ENCODE measurements around the gene CMTM1. TPM values are rescaled to one million over a fixed set of nuclear protein-coding genes. Genes with fewer than 3 reads are reported as not detected.
"Not testable (repeated sequence)": the region's sequence is repeated elsewhere in the genome, so short reads cannot be mapped to it uniquely, and the experiment has no call there.

Gene CMTM1
- total RNA-seq, 4 donors from 2014 or later, result 2.0 to 5.1 (median 2.1) TPM; not detected in 1

- no peaks in the 10 kb centered on the region for H3K27me3 ChIP-seq
- no peak overlapping the region for H3K4me3 ChIP-seq
- DNase-seq (ENCODE audit: low spot score in 2 of 2), result no peak
- H3K27ac ChIP-seq, result no peak overlapping the region
- no peak for TF ChIP-seq EP300 (IDR thresholded peaks at IDR 0.05)
- no peak for TF ChIP-seq CTCF (IDR thresholded peaks at IDR 0.05)
- TF ChIP-seq POLR2A (IDR thresholded peaks at IDR 0.05), result no peak
- peaks cover 0 to 16% (median 0%) of the 10 kb centered on the region in 3 donors for H3K36me3 ChIP-seq
- WGBS, 2 donors, result 77 to 88% methylated on average over 3 of the region's 3 CpGs
- no peaks in the 10 kb centered on the region for H3K9me3 ChIP-seq
- H3K4me1 ChIP-seq, result peaks cover 0 to 24% (median 2%) of the 10 kb centered on the region in 4 donors
Observed at GRCh38 chr16:66622863-66623262, 56.6 kb downstream of the CMTM1 start.

GRCh38 chr16:66623755-66624154 lies 57.5 kb downstream of the CMTM1 start:
- H3K4me1 ChIP-seq, result peaks cover 0 to 15% (median 0%) of the 10 kb centered on the region in 4 donors
- WGBS, 2 donors, result 74 to 83% methylated on average over 3 of the region's 3 CpGs
- no peak for TF ChIP-seq POLR2A (IDR thresholded peaks at IDR 0.05)
- TF ChIP-seq CTCF (IDR thresholded peaks at IDR 0.05), result no peak
- no peak for TF ChIP-seq EP300 (IDR thresholded peaks at IDR 0.05)
- no peak overlapping the region for H3K27ac ChIP-seq
- H3K36me3 ChIP-seq, result peaks cover 0 to 16% (median 0%) of the 10 kb centered on the region in 3 donors
- no peaks in the 10 kb centered on the region for H3K9me3 ChIP-seq
- no peaks in the 10 kb centered on the region for H3K27me3 ChIP-seq
- no peak for DNase-seq (ENCODE audit: low spot score in 2 of 2)
- H3K4me3 ChIP-seq, result no peak overlapping the region

- H3K27me3 ChIP-seq; DNase-seq (ENCODE audit: low spot score in 2 of 2); H3K4me3 ChIP-seq; H3K4me1 ChIP-seq; H3K36me3 ChIP-seq; H3K27ac ChIP-seq; H3K9me3 ChIP-seq: not testable (repeated sequence)
- WGBS, 2 donors, result 82 to 86% methylated on average over 17 of the region's 17 CpGs
Observed at GRCh38 chr16:66627611-66628378, 61.6 kb downstream of the CMTM1 start.

Small RNAs within 50 kb of the gene (small RNA-seq; reads per million reads assigned to genes)
- gene CKLF-CMTM1, result not detected

Other genes with a start within 250 kb of the CMTM1 start
- gene CDH5, start 199.7 kb upstream of the CMTM1 start, total RNA-seq, result 10 to 100 TPM; 47.3 to 79.3 (median 67.0) TPM
- 1 to 10 TPM in 1 of 4 donors, under 1 TPM in 2, not detected in 1; 0.21 to 1.4 (median 0.30) TPM for gene BEAN1, start 139.1 kb upstream of the CMTM1 start, total RNA-seq
- gene TK2, start 16.3 kb upstream of the CMTM1 start, total RNA-seq, result 10 to 100 TPM; 42.3 to 81.8 (median 64.7) TPM
- gene CKLF, start 13.9 kb upstream of the CMTM1 start, total RNA-seq, result 10 to 100 TPM; 31.8 to 75.4 (median 35.6) TPM
- gene CMTM2, start 13.0 kb downstream of the CMTM1 start, total RNA-seq, result not detected
- 10 to 100 TPM; 19.3 to 43.9 (median 38.5) TPM for gene CMTM3, start 38.3 kb downstream of the CMTM1 start, total RNA-seq
- 10 to 100 TPM; 14.2 to 22.7 (median 19.6) TPM for gene CMTM4, start 130.3 kb downstream of the CMTM1 start, total RNA-seq
- 100 to 1,000 TPM; 248 to 363 (median 266) TPM for gene DYNC1LI2, start 185.2 kb downstream of the CMTM1 start, total RNA-seq
- not detected for gene TERB1, start 235.1 kb downstream of the CMTM1 start, total RNA-seq